ENCODE data around the gene GDPD2. TPM values are rescaled to one million over a fixed set of nuclear protein-coding genes. Genes with fewer than 3 reads are reported as not detected.

GDPD2 gene
- not detected in 2 replicates for total RNA-seq

GRCh38 chrX:70422851-70423341 lies at the start of gene GDPD2:
TSS of gene GDPD2 (plus strand) at chrX:70423314. CDS start at chrX:70424985, 1,671 bp downstream.

GRCh38 chrX:70444326-70444945 lies 21.3 kb downstream of the GDPD2 start, which contains the start of gene DLG3:
TSS of gene DLG3 (plus strand) at chrX:70444835. CDS start at chrX:70445202, 367 bp downstream.

Other genes starting within 250 kb of the GDPD2 start
- gene DGAT2L6, start 245.8 kb upstream of the GDPD2 start, total RNA-seq: not detected in 2 replicates
- gene AWAT1, start 188.7 kb upstream of the GDPD2 start, total RNA-seq: not detected in 2 replicates
- gene P2RY4, start 163.1 kb upstream of the GDPD2 start, total RNA-seq: not detected in 2 replicates
- gene ARR3, start 155.0 kb upstream of the GDPD2 start, total RNA-seq: not detected in 2 replicates
- not detected in 2 replicates for gene RAB41, start 141.1 kb upstream of the GDPD2 start, total RNA-seq
- 39.6 and 43.0 TPM in 2 replicates for gene PDZD11, start 133.4 kb upstream of the GDPD2 start, total RNA-seq
- 15.9 and 22.5 TPM in 2 replicates for gene KIF4A, start 133.2 kb upstream of the GDPD2 start, total RNA-seq
- 1.3 and 2.9 TPM in 2 replicates for gene DLG3, start 21.5 kb downstream of the GDPD2 start, total RNA-seq

Measured in epithelial cell of umbilical artery (primary cell).